Left renal pelvis (tissue), 4 donors: Measurements from ENCODE around the gene SDK1. TPM values are rescaled to one million over a fixed set of nuclear protein-coding genes. Genes with fewer than 3 reads are reported as not detected.

Experiments used
- DNase-seq, 4 donors: peaks; one replicate each; pipeline ENCODE4 v3.0.0-alpha.2; 2013; ENCODE audit warnings: low read depth in 4 of 4, low spot score in 3 of 4
- polyA plus RNA-seq, 4 donors: library from polyadenylated mRNA; unstranded; fragments of 120-200 nt; gene quantifications; one replicate each; pipeline ENCODE4 v1.2.1, GENCODE V29; 2013; ENCODE audit not compliant: insufficient read length in 4 of 4

SDK1 gene
- polyA plus RNA-seq, 4 donors, result 4.0 to 8.4 (median 6.3) TPM

DNA sequence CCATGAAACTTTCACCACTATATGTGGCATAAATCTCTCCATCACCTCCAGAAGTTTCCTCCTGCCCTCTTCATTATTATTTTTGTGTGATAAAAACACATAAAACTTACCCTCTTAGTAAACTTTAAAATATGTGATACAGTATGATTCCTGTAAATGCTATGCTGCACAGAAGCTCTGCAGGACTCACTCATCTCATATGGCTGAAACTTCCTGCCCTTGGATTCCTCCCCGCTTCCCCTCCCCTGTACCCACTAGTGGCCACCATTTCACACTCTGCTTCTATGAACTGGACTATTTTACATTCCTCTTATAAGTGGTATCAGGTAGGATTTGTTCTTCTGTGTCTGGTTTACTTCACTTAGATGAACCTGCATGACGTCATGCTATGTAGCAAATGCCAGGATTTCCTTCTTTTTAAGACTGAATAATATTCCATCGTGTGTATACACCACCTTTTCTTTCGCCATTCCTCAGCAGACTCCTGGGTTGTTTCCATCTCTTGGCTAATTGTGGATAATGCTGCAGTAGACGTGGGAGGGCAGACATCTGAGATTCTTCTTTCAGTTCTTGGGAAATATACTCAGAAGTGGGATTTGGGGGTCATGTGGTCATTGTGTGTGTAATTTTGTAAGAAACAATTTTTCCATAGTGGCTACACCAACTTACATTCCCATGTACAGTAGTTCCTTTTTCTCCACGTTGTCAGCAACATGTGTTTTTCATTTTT lies 335.2 kb downstream of the SDK1 start:
- no peak for DNase-seq

DNA sequence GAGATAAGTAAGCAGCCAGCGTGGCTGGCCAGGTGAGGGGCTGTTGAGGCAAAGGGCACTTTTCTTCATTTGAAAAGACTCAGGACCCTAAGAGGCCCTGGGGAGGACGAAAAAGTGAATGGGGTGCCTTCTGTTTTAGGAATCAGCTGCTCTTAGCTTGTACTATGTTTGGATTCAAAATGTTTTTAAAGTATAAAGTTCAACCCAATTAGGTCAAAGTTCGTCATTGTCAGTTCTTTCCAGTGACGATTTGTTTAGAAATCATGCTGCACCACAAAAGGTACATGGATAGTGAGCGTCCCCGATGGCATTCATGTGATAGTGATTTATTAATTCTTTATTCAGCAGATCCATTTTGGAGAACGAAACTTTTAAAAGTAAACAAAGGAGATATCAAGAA lies 338.2 kb downstream of the SDK1 start:
- DNase-seq, result no peak

DNA sequence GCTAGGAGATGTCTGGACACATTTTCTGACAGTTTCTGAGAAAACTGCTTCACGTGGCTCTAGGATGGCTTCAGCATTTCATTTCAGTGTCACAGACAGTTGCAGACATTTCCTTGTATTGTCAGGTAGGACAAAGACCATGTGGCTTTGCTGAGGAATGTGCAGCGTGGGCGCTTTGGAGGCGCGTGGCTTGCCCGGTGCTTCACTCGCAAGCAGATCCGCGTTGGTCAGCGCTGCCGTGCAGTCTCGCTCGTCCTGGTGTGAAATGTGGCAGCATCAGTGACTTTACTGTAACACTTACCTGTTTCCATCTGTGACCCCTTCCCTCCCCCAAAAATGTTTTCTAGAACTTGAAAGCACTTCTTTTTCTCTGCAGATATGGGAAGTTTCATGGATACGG lies 340.5 kb downstream of the SDK1 start:
- no peak for DNase-seq

DNA sequence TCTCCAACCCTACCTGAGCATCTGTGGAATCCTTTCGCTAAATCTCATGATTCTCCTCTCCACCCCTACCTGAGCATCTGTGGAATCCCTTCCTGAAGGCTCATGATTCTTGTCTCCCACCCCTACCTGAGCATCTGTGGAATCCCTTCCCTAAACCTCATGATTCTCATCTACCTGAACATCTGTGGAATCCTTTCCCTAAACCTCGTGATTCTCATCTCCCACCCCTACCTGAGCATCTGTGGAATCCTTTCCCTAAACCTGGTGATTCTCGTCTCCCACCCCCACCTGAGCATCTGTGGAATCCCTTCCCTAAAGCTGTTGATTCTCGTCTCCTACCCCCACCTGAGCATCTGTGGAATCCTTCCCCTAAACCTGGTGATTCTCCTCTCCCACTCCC lies 342.0 kb downstream of the SDK1 start:
- DNase-seq, result no peak

DNA sequence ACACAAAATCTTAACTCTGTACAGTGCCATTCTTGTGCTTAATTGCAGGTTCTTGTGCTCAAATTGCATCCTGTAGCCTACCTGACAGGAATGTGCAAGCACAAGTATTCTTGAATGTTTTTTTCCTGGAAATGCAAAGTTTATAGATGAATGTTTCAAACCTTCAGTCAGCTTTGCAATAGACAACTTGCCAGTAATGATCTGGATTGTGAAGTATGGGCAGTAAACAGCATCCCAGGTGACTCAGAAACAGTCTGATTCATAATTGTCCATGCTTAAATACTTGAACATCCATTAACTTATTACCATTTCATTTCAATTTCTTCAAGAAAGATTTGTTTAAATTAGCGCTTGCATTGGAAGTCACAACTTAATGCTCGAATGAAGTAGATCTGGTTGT lies 347.2 kb downstream of the SDK1 start:
- DNase-seq, result no peak

DNA sequence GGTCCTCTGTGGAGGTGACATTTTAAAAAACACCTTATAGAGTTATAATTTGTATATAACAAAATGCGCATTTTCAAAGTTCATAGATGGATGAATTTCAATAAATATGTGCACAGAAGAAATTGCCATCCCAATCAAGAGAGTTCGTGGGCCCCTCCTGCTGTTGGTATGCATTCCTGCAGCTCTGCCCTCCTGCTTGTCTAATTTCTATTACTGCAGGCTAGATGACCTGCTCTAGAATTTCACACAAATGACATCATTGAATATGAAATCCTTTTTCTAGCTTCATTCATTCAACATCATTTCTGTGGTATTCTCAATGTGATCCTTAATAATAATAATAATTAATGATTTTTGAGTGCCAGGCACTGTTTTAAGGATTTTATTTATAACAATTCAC lies 348.2 kb downstream of the SDK1 start:
- no peak for DNase-seq

DNA sequence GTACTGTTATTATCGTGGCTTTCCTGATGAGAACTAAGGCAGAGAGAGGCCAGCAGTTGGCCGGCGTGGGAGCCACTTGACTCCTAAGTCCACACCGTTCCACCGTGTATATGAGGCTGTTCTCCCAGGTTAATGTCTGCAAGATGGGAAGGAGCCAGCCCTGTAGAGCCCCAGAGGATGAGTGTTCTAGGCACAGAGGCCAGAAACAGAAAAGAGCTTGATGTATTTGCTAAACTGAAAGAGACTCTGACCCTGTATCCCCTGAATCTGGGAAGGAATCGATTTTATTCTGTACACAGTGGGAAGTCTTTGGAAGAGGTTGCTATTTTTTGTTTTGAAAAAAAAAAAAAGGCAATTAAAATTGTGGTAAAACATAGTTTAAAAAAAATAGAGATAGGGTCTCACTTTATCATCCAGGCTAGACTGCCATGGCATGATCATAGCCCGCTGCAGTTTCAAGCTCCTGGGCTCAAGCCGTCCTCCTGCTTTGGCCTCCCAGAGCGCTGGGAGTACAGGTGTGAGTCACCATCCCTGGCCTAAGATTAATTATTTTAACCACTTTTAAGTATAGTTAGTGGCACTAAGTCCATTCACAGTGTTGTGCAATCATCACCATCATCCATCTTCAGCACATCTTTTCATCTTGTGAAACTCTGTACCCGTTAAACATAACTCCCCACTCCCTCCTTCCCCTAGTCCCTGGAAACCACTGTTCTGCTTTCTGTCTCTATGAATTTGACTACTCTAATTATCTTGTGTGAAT lies 348.8 kb downstream of the SDK1 start:
- no peak for DNase-seq

DNA sequence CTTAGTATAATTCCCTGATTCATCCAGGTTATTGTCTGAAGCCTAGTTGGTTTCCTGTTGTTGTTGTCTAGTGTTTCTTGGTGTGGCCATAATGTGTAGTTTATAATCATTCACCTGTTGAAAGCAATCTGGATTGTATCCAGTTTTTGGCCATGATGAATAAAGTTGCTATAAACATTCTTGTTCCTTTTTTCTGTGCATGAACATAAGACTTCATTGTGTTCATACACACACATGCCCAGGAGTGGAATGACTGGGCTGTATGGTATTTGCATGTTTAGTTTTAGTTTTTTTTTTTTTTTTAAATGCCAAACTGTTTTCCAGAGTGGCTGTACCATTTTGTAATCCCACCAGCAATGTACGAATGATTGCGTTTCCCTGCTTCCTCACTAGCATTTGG lies 349.8 kb downstream of the SDK1 start:
- DNase-seq, result no peak

DNA sequence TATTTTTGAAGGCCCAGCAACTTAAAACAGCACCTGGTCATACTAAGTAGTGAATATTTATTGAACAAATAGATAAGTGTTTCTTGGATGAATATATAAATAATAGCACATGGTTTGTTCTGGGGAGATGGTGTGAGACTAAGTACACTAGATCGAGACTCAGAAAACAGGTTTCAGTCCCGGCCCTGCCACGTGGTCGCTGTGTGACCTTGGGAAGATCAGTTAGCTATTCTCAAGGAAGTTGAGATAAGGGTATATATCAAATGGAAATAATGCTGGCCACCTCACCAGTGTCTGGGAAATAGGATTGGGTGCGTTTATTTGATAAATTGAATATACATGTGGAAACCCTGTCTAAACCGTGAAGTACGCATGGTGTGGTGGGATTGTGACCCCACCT lies 354.6 kb downstream of the SDK1 start:
- no peak for DNase-seq

DNA sequence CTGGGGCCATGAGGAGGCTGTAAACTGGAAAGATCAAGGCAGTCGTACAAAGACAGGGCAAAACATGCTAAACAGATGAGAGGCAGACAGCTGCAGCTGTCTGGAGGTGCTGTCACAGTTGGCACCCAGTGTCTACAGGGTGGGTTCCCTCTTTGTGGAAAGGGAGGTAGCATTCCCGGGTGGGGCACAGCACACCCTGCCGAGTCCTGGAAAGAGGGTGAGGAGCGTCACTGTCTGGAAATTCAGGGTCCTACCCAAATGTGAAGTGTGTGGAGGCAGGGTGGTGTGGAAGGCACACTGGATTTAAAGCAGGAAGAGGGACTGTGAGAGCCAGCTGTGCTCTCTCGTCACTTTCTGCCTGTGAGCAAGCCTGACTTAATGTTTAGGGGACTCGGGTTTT lies 356.2 kb downstream of the SDK1 start:
- no peak for DNase-seq

DNA sequence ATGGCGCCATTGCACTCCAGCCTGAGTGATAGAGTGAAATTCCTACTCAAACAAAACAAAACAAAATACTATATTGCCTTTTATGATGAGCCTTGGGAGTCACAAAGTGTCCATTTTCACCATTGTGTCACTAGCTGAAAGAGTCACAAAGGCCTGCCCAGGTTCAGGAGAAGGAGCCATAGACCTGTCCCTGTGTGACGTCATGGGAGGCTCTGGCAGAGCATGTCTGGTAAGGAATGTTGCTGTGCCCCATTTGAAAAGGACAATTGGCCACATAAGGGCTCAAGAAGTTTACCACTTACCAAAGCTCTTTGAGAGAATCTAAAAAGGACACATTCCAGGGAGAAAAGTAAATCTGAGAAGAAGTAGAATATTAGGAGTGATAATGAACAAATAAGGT lies 367.7 kb downstream of the SDK1 start:
- no peak for DNase-seq

DNA sequence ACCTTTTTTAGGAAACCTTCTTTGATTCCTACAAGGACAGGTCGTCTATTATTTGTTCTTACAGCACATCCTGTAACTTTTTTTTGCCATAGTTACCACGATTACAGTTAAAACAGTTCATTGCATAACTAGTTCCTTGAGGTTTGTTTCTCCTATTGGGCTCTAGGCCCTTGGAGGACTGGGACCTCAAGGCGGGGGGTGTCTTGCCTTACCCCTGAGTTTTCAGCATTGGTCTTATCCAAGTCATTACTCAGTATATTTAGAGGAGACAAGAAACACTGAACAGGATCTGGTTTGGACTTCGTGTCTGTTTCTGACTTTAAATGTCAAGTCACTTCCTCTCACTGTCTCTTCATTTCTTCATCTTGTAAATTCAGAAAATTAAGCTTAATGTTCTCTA lies 369.8 kb downstream of the SDK1 start:
- no peak for DNase-seq

DNA sequence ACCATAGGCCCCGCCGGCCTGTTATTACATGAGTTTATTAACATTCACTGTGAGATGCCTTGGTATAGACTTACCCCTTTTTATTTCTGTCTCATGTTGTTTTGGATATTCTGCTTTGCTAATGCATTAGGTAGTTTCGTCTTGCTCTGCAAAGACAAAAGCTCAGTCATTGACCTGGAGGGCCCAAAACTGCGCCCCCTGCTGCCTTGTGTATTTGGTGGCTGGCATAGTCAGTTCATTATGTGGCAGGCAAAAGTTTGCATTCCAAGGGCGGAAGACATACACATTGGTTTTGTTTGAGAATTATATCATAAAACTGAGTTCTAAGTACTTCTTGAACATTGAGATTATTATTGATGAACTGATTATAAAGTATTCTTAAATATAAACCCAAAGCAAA lies 372.5 kb downstream of the SDK1 start:
- DNase-seq, result no peak

DNA sequence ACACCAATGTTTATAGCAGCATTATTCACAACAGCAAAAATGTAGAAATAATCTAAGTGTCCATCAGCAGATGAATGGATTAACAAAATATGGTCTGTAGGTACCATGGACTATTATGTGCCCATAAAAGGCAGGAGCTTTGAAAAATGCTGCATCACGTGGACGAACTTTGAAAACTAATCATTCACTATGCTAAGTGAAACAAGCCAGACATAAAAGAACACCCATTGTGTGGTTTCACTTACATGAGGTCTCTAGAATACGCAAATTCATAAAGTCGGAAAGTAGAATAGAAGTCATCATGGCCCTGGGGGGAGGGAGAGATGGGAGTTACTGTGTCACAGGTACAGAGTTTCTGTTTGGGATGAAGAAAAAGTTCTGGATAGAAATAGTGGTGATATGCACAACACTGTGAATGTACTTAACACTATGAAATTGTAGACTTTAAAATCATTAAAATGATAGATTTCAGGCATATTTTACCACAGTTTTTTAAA lies 377.3 kb downstream of the SDK1 start:
- no peak for DNase-seq

DNA sequence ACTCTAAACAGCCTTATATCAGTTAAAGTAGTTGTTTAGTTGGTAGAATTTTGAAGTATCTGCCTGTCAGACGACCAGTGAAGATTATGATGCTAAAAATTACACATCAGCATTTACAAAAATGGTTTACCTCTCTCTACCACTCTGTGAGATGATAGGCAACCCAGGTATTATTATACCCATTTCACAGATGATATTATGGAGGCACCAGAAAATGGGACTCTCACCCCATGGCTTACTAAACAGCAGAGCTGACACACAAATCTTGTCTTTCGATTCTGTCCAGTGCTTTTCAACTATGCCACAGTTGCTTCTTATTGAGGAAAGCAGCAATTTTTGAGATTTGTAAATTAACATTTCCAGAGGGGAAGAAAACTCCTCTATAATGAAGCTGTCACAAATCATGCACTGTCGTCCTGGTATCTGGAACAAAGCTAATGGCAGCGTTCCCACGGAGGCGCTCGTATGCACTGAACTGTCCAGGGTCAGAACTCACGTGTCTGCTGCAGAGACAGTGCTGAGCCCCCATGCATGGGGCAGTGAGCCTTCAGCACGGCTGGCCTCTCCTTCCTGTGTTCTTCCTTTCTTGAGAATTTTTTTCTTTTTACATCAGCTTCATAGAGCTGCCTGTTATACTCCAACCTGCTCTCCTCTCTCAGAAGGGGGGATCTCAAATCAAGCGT lies 381.1 kb downstream of the SDK1 start:
- no peak for DNase-seq

DNA sequence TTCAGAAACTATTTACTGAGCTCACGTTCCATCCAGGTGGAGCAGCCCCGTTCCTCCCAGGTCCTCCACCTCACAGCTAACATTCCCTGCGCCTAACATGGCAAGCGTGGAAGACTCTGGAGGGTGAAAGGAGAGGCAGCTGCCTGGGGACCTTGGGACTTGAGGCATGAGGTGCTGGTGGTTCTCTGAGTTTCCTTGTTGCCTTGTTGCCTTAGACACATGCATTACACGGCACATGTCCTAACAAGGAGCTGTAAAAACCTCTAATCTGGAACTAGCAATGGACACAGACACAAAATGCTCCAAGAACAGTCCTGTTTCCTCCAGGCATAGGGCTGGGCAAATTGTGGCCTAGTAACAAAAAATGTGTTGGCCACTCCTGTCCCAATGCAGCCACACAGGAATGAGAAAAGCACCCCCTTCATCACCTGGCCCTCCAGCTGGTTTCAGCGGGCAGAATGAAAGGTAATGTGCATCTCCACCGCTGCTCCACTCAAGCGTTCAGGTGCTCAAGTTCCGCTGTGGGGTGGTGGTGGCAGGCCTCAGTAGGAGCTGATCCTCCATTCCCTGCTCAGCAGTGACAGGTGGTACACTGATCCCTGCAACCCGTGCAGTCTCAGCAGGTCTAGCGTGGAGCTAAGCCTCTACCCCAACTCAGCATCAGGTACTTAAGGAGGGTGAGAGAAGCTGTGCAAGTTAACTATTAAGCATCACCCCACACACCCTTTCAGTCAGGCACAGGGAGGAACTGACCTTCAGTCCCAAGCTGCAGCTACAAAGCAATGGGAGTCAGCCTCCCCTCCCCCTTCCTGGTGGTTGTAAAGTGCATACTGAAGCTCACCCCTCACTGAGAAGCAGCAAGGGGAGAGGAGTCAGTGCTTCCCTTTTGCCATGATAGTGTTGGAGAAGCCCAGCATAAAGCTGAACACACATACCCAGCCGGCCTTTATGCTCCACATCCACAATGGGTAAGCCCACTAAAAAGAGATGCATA lies 382.8 kb downstream of the SDK1 start:
- no peak for DNase-seq

DNA sequence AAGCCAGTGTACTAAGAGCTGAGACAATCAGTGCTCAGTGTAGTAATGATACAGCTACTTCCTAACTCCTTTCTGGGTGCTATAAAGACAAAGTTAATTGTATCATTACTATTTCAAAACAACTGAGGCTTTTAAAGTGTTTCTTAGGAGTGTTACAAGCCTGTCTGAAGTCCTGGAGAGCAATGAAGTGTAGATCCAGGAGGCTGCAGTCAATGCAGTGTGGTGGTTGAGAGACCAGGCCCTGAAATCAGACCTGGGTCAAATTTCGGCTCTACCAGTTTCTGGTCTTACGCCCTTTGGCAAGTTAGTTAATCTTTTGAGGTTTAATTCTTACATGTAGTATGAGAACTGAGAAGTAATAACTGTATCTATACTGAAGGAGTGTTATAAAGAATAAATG lies 387.0 kb downstream of the SDK1 start:
- DNase-seq, result peak in 1 of 4 donors; percentile 49

DNA sequence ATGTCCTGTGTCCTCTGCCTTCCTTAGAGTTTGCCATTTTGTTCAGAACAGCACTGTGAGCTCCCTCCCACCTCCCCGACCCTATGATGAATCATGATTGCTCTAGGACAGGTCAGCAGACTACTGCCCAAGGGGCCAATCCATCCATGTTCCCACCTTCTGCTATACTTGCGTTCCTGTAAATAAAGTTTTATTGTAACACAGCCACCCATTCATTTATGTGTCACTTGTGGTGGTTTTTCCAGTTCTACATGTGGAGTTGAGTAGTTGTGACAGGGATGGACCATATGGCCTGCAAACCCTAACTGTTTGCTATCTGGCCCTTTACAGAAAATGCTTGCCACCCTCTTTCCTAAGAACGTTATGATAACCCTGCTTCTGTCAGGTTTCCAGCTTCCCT lies 387.8 kb downstream of the SDK1 start:
- DNase-seq, result no peak

DNA sequence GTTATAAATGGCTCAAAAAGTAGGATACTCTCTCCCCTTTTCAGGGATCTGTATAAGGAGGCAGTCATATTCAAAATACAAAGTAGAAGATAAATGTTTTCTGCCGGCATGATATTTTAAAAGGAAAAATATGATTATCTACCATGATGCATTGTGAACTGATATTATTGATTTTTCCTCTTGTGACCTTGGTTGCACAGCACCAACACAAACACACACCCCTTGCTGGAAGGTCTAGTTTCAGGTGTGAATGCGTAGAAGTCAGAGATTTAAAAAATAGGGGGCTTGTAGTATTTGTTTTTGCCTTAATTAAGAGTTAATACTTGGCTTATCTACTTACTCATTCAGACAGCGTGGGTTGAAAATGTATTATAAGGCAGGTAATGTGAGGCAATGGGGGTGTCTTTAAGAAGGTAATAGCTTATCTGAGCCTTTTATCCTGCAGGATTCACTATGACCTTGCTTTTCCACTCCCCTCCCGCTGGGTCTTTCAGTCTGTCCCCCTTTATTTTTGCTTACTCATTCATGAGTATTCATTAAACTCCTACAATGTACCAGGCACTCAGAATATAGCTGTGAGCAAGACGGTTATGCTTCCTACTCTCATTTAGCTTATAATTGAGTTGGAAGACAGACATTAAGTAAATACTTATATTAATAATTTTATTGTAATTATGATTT lies 390.6 kb downstream of the SDK1 start:
- no peak for DNase-seq

DNA sequence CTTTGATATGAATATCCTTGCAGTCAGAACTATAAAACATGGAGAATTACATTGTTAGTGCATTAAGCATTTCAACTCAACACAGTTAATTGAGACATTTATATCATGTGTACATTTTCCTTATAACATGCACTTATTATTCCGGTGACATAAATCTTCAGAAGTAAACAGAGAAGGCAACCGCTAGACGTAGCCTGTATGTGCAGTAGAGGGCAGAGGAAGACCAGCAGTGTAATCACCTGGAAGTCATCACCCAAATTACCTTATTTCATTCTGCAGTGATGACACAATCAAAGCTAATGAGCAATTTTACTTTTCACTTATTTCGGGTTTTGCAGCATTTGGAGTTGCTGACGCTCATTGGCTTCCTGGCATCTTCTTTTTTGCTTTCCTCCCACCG lies 394.6 kb downstream of the SDK1 start:
- DNase-seq, result no peak
